GM12801 (cell line): Measurements from ENCODE around the gene CCDC188.

ENCODE experiments used
- CTCF ChIP-seq: IDR thresholded peaks from one replicate; pipeline ENCODE4 v1.5.1; 2011; ENCODE audit warnings: control low read depth; ENCODE audit not compliant: insufficient read length; ENCODE audit errors: extremely low read depth

CCDC188 gene

GRCh38 chr22:20194681-20195593 lies 44.1 kb upstream of the CCDC188 start:
- TF ChIP-seq CTCF, result no peak

DNA sequence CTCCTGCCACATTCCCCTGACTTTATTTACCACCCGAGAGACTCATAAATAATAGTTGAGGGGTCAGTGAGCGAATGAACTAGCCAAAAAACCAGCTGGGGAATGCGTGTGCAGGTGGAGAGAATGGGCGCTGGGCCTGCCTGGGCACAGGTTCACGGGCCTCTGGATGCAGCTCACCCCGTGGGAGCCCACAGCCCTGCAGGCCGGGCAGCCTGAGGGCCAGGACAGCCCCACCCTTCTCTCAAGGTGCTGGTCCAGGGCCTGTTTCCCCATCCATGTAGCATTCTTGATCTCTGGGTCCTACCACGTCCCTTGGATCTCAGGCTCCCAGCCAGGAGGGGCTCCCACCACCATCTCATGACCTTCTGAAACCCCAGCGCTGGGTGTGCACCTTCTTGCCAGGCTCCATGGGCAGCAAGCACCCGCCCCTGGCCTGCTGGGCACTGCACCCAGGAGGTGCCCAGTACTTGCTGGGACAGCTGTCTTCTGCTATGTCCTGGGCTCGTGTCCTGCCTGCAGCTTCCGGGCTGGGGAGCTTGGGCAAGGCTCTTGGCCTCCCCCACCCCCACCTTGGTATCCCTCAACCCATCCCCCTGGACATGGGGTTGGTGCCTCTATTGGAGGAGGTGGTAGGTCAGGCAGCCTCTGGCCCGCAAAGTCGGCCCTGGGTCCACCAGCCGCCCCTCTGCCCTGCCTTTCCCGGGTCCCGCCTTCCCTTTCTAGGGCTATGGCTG lies 43.1 kb upstream of the CCDC188 start:
- TF ChIP-seq CTCF, result no peak

- TF ChIP-seq CTCF, result no peak
Observed at GRCh38 chr22:20192972-20193760, 42.3 kb upstream of the CCDC188 start.

GRCh38 chr22:20192293-20192971 lies 41.6 kb upstream of the CCDC188 start:
- no peak for TF ChIP-seq CTCF

GRCh38 chr22:20191803-20192202 lies 40.9 kb upstream of the CCDC188 start:
- no peak for TF ChIP-seq CTCF

GRCh38 chr22:20191000-20191515 lies 40.2 kb upstream of the CCDC188 start:
- TF ChIP-seq CTCF, result no peak
